ENCODE results near the gene GIPR.
"Not testable (repeated sequence)": the region's sequence is repeated elsewhere in the genome, so short reads cannot be mapped to it uniquely, and the experiment has no call there.

Gene GIPR

DNA sequence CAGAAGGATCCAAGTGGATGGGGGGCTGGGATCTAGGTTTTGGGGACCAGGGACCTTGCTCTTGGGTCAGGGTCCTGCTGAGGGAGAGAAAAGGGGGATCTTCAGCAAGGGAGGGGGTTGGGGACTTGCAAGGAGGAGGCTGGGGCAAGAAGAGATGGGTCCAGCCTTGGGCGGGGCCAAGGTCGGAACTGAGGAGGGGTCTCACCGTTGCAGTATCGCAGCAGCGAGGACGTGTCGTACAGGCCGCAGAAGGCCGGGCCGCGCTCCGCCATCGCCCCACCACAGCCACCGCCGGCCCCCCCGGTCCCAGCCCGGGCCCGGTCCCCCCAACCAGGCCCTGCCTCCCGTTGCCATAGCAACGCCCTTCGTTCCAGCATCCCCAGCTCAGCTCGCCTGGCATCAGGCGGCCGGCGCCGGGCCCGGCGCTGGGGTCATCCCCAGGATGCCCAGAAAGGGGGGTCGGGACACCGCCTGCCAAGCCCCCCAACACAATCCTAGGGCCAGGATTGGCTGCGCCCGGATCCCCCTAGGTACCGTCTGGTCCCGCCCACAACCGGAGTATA, 22.9 kb upstream of the GIPR start:
- peak in 38 of 58 donors; percentile 63 to 98 (median 94) for DNase-seq

- DNase-seq = peak in 57 of 58 donors; percentile 48 to 97 (median 92)
Observed at GRCh38 chr19:45645631-45646344, 22.2 kb upstream of the GIPR start.

GRCh38 chr19:45646345-45646698, 21.7 kb upstream of the GIPR start:
- no peak for DNase-seq

DNA sequence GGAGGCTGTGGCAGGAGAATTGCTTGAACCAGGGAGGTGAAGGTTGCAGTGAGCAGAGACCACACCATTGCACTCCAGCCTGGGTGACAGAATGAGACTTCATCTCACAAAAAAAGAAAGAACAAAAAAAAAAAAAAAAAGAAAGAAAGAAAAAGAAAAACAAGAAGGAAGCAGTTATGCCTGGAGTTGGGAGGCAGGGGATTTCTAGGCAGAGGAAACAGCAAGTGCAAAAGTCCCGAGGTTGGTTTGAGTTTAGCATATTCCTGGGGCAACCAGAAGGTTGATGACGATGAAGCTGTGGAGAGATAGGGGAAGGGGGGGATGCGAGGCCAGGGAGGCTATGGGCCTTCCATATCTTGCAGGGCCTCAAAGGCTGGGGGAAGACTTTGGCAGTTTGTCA, 17.3 kb upstream of the GIPR start:
- no peak for DNase-seq

DNA sequence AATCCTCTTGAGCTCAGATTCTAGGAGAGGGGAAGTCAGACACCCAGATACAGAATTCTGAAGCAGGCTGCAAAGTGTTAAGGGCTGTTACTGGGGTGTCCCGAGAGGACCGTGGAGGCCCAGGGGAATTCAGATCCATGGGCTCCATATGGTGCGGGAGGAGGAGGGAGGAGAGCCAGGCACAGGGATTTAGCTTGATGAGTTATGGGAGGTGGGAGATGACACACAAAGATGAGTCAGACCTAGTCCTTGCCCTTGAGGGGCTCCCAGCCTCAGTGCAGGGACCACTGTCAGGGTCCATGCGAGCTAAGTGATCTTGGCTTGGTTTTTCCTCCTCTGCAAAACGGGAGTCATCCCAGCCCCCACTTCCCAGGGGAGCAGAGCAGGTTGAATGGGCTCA, 14.4 kb upstream of the GIPR start:
- no peak for DNase-seq

GRCh38 chr19:45655073-45655472, 12.9 kb upstream of the GIPR start:
- DNase-seq = no peak

DNA sequence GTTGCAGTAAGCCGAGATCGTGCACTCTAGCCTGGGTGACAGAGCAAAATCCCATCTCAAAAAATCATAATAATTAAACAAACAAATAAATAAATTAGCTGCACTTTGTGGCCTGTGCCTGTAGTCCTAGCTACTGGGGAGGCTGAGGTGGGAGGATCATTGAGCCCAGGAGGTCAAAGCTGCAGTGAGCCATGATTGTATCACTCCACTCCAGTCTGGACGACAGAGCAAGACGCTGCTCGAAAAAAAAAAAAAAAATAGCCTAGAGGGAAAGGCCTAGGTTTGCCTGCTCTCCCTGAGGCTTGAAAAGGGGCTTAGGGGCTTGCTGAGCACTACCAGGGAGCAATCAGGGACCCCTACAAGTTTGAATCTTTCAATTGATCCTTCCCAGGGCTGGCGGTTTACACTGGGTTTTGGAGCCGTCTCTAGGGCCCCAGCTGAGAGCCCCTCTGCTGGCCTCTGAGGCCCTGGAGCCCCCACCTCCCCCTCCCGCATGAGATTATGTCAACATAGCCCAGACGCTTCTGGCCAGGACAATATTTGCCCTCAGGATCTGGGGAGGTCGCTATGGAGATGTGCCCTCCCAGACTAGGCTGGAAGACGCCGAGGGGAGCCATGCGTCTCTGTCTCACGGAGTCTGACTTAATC, 10.4 kb upstream of the GIPR start:
- DNase-seq = no peak

DNA sequence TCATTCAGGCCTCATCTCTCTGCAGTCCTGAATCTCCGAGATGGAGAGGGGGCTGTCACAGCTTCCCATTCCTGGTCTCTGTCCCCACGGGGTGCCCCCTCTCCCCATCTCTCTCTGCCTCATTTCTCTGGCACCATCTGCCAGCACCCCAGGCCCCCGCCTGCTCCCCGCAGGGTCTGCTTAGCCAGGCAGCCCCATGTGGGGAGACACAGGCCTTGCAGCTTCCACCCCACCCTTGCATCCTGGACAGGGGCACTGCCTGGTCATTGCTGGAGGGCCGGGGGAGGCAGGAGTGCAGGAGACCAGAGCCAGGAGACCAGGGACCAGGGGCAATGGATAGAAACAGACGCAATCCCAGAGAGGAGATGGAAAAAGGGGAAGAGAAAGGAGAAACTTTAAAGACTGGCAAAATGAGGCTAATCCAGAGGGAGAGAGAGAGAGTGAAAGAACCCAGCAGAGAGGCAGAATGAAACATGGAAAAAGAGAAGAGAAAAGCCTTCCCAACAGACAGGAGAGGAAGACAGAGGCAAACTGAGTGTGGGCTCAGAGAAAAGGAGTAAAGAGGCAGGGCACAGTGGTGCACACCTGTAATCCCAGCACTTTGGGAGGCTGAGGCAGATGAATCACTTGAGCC, 8.8 kb upstream of the GIPR start:
- DNase-seq = no peak

- DNase-seq = no peak
Observed at GRCh38 chr19:45660636-45661035, 7.4 kb upstream of the GIPR start.

- no peak for DNase-seq
Observed at GRCh38 chr19:45663800-45664199, 4.2 kb upstream of the GIPR start.

- no peak for DNase-seq
Observed at GRCh38 chr19:45664575-45664974, 3.4 kb upstream of the GIPR start.

- peak in 2 of 58 donors; percentile 6 to 23 for DNase-seq
Observed at GRCh38 chr19:45668342-45668871, 386 bp downstream of the GIPR start.

DNA sequence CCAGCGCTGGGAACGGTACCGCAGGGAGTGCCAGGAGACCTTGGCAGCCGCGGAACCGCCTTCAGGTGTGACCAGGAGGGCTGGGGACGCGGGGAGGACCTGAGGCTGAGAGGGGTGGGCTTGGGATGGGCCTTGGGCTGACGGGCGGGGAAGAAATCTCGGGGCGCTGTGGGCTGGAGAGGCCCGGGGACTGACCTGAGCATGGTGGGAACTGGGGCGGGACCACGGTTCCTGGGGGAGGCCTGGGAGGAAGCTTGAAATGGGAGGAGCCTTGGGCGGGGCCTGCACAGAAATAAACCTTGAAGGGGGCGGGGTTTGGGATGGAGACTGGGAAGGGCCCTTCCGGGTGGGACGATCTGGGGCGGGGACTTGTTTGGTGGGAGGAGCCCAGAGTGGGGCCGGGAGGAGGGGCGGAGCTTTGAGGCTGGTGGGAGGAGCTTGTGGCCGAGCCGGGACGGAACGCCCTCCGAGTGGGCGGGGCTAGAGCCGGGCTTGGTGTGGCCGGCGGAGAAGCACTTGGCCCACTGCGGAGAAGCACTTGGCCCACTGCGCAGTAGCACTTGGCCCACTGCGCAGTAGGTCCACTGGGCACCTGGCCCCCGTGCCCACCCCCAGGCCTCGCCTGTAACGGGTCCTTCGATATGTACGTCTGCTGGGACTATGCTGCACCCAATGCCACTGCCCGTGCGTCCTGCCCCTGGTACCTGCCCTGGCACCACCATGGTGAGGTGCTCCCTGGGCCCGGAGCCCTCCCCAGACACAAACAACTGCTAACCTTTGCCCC, 2.8 kb downstream of the GIPR start:
- DNase-seq = peak in 52 of 58 donors; percentile 4 to 86 (median 54)

GRCh38 chr19:45674946-45675345, 6.9 kb downstream of the GIPR start:
- no peak for DNase-seq

GRCh38 chr19:45676851-45677263, 8.8 kb downstream of the GIPR start:
- DNase-seq = peak in 2 of 58 donors; percentile 3 to 47

DNA sequence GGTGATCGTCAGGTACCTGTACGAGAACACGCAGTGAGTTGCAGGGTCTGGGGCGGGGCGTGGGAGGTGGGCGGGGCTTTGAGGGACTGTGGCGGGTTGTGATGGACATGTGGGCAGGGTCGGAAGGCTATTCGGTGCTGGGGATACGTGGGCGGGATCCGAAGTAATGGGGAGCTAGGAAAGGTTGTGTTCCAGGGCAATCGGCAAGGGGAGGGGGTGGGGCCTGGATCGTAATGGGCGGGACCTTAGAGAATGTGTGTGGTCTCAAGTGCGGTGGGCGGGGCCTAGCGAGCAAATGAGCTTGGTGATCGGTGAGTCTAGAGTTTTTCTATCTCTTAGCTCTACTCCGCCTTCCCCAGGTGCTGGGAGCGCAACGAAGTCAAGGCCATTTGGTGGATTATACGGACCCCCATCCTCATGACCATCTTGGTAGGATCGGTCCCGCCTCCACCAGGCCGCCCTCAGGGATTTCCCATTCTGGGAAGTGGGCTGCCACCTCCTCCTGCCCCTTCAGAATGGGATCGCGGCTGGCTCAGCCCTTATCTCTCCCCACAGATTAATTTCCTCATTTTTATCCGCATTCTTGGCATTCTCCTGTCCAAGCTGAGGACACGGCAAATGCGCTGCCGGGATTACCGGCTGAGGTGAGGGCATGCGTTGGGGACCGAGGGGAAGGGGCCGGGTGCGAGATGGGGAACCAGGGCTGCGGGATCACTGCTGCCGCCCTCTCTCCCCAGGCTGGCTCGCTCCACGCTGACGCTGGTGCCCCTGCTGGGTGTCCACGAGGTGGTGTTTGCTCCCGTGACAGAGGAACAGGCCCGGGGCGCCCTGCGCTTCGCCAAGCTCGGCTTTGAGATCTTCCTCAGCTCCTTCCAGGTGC, 9.6 kb downstream of the GIPR start:
- DNase-seq = peak in 49 of 58 donors; percentile 6 to 85 (median 51)

- peak in 57 of 58 donors; percentile 12 to 89 (median 76) for DNase-seq
Observed at GRCh38 chr19:45681391-45682015, 13.5 kb downstream of the GIPR start.

GRCh38 chr19:45682117-45682516, 14.1 kb downstream of the GIPR start:
- DNase-seq = peak in 1 of 58 donors; percentile 16

DNA sequence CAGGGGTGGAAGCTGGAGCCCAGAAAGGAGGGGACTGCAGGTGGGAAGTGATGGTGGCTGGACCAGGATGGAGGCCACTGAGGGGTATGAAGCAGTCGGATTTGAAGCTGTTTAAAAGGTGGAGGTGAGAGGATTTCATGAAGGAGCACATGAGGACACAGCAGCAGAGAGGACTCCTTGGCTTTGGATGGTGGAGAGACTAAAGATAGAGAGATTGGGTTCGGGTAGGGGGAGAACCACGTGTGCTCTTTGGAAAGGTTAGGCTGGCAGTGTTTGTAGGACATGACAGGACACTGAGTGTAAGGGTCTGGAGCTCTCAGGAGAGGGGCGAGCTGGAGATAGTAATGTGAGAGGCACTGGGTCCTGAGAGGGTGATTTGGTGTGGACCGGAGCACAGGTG, 14.9 kb downstream of the GIPR start:
- DNase-seq = no peak

DNA sequence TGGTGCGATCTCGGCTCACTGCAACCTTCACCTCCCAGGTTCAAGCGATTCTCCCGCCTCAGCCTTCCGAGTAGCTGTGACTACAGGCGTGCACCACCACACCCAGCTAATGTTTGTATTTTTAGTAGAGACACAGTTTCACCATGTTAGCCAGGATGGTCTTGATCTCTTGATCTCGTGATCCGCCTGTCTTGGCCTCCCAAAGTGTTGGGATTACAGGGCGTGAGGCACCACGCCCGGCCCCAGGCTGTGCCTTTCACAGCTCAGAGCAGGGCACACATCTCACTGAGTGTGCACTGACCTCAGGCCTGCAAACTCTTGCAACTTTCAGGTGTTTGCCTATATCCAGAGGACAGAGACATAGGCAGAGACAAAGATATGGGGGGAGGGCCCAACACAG, 17.0 kb downstream of the GIPR start:
- not testable (repeated sequence) for DNase-seq
